ENCODE data around the gene SPG21.

The SPG21 gene

GRCh38 chr15:65004993-65005392 is 15.3 kb upstream of the SPG21 start:
- no peaks in the 10 kb centered on the region for H3F3A ChIP-seq (ENCODE audit: insufficient read depth, low read length)
- no peaks in the 10 kb centered on the region for H3K9me2 ChIP-seq (ENCODE audit: low read depth, low read length)
- H2AFZ ChIP-seq (ENCODE audit: low read length): no peak overlapping the region
- H3K79me2 ChIP-seq (ENCODE audit: insufficient read depth, low read length): no peaks in the 10 kb centered on the region
- H3K27ac ChIP-seq (ENCODE audit: low read depth, low read length, poor library complexity, severe bottlenecking): no peak overlapping the region
- no peaks in the 10 kb centered on the region for H3K9me3 ChIP-seq (ENCODE audit: low read length)
- H3K4me2 ChIP-seq (ENCODE audit: low read length): no peak overlapping the region
- TF ChIP-seq, protein P1, sequence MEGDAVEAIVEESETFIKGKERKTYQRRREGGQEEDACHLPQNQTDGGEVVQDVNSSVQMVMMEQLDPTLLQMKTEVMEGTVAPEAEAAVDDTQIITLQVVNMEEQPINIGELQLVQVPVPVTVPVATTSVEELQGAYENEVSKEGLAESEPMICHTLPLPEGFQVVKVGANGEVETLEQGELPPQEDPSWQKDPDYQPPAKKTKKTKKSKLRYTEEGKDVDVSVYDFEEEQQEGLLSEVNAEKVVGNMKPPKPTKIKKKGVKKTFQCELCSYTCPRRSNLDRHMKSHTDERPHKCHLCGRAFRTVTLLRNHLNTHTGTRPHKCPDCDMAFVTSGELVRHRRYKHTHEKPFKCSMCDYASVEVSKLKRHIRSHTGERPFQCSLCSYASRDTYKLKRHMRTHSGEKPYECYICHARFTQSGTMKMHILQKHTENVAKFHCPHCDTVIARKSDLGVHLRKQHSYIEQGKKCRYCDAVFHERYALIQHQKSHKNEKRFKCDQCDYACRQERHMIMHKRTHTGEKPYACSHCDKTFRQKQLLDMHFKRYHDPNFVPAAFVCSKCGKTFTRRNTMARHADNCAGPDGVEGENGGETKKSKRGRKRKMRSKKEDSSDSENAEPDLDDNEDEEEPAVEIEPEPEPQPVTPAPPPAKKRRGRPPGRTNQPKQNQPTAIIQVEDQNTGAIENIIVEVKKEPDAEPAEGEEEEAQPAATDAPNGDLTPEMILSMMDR (IDR thresholded peaks at IDR 0.05; ENCODE audit: low read length): no peak
- no peak for TF ChIP-seq EZH2 (IDR thresholded peaks at IDR 0.05; ENCODE audit: borderline replicate concordance, low read length)
- no peak overlapping the region for H3K9ac ChIP-seq (ENCODE audit: low read length)
- no peak overlapping the region for H3K4me3 ChIP-seq (ENCODE audit: low read depth, low read length, poor library complexity, severe bottlenecking)
- H3K27me3 ChIP-seq (ENCODE audit: insufficient read depth, low read length): no peaks in the 10 kb centered on the region
- H3K36me3 ChIP-seq (ENCODE audit: insufficient read depth, low read length): peaks cover 7% of the 10 kb centered on the region
- no peaks in the 10 kb centered on the region for H4K20me1 ChIP-seq (ENCODE audit: insufficient read depth, low read length)
- H3K4me1 ChIP-seq (ENCODE audit: insufficient read depth, low read length, severe bottlenecking): no peaks in the 10 kb centered on the region

DNA sequence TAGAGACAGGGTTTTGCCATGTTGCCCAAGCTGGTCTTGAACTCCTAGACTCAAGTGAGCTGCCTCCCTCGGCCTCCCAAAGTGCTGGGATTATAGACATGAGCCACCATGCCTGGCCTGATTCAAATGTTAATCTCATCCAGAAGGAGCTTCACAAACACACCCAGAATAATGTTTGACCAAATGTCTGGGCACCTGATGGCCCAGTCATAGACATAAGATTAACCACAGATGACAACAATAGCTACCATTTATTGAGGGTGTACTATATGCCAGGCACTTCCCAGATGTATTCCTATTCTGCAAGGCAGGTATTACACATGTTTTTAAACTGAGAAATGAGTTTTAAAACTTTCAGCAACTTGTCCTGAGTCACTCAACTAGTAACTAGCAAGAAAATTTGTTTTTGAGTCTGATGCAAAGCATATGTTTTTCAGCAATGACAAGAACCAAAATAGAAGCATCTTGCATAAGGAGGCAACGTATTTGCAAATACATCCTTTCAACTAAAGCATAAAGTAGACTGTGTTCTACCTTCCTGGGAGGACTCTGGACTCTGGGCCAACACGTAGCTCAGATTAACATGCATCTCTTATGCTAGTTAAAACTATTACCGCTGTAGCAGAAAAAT is 8.1 kb upstream of the SPG21 start:
- H3K4me3 ChIP-seq (ENCODE audit: low read depth, low read length, poor library complexity, severe bottlenecking): no peak overlapping the region
- no peaks in the 10 kb centered on the region for H3F3A ChIP-seq (ENCODE audit: insufficient read depth, low read length)
- no peaks in the 10 kb centered on the region for H3K27me3 ChIP-seq (ENCODE audit: insufficient read depth, low read length)
- H2AFZ ChIP-seq (ENCODE audit: low read length): no peak overlapping the region
- no peaks in the 10 kb centered on the region for H3K79me2 ChIP-seq (ENCODE audit: insufficient read depth, low read length)
- no peak overlapping the region for H3K27ac ChIP-seq (ENCODE audit: low read depth, low read length, poor library complexity, severe bottlenecking)
- H3K9me3 ChIP-seq (ENCODE audit: low read length): no peaks in the 10 kb centered on the region
- no peak for TF ChIP-seq EZH2 (IDR thresholded peaks at IDR 0.05; ENCODE audit: borderline replicate concordance, low read length)
- TF ChIP-seq, protein P1 (IDR thresholded peaks at IDR 0.05; ENCODE audit: low read length): no peak
- no peaks in the 10 kb centered on the region for H3K9me2 ChIP-seq (ENCODE audit: low read depth, low read length)
- no peaks in the 10 kb centered on the region for H3K4me1 ChIP-seq (ENCODE audit: insufficient read depth, low read length, severe bottlenecking)
- no peak overlapping the region for H3K9ac ChIP-seq (ENCODE audit: low read length)
- H3K36me3 ChIP-seq (ENCODE audit: insufficient read depth, low read length): peaks cover under 1% of the 10 kb centered on the region; the same call in 1 of the 2 replicates
- H3K4me2 ChIP-seq (ENCODE audit: low read length): no peak overlapping the region
- no peaks in the 10 kb centered on the region for H4K20me1 ChIP-seq (ENCODE audit: insufficient read depth, low read length)

GRCh38 chr15:64997066-64997465 is 7.4 kb upstream of the SPG21 start:
- H3K4me3 ChIP-seq (ENCODE audit: low read depth, low read length, poor library complexity, severe bottlenecking): no peak overlapping the region
- H4K20me1 ChIP-seq (ENCODE audit: insufficient read depth, low read length): no peaks in the 10 kb centered on the region
- no peaks in the 10 kb centered on the region for H3K9me2 ChIP-seq (ENCODE audit: low read depth, low read length)
- H3K9ac ChIP-seq (ENCODE audit: low read length): no peak overlapping the region
- no peaks in the 10 kb centered on the region for H3K4me1 ChIP-seq (ENCODE audit: insufficient read depth, low read length, severe bottlenecking)
- H3K9me3 ChIP-seq (ENCODE audit: low read length): no peaks in the 10 kb centered on the region
- TF ChIP-seq, protein P1 (IDR thresholded peaks at IDR 0.05; ENCODE audit: low read length): no peak
- H3K27me3 ChIP-seq (ENCODE audit: insufficient read depth, low read length): no peaks in the 10 kb centered on the region
- H3F3A ChIP-seq (ENCODE audit: insufficient read depth, low read length): no peaks in the 10 kb centered on the region
- no peak overlapping the region for H3K4me2 ChIP-seq (ENCODE audit: low read length)
- no peaks in the 10 kb centered on the region for H3K79me2 ChIP-seq (ENCODE audit: insufficient read depth, low read length)
- H3K36me3 ChIP-seq (ENCODE audit: insufficient read depth, low read length): no peaks in the 10 kb centered on the region; the same call in 1 of the 2 replicates
- H3K27ac ChIP-seq (ENCODE audit: low read depth, low read length, poor library complexity, severe bottlenecking): no peak overlapping the region
- no peak overlapping the region for H2AFZ ChIP-seq (ENCODE audit: low read length)
